HCT116 (cell line): ENCODE results near the gene GALNT13. TPM values are rescaled to one million over a fixed set of nuclear protein-coding genes. Genes with fewer than 3 reads are reported as not detected.

Source experiments
- ATAC-seq: fragments of 200-7000 bp; cut with Tn5 transposase; 2 replicates; pipeline ENCODE4 v1.9.1; 2020; ENCODE audit warnings: mild to moderate bottlenecking, moderate library complexity
- BruUV-seq: library from RNA; stranded (reverse); fragments of 400-500 nt; replicated peaks from 2 replicates; lab custom pipeline; 2021; lab: Mats Ljungman, UMichigan
- CTCF ChIA-PET: fragments of 300-600 bp; sonication (Branson Sonifier 250); formaldehyde crosslinking; loops from one replicate; lab custom pipeline; 2021; ENCODE audit warnings: antibody characterized with exemption; lab: Charles Lee
- POLR2A ChIA-PET: fragments of 300-600, 350-600 bp; sonication (Branson Sonifier 250); formaldehyde crosslinking; loops from one replicate; lab custom pipeline; 2021; ENCODE audit warnings: antibody characterized with exemption; lab: Charles Lee
- RAD21 ChIA-PET, 2 experiments: fragments of 300-600 bp; sonication (Branson Sonifier 250); formaldehyde crosslinking; loops; one replicate each; lab custom pipeline; 2023; ENCODE audit warnings: low total read pairs in 2 of 2; ENCODE audit not compliant: uncharacterized antibody in 2 of 2, unreplicated experiment in 2 of 2, low non-redundant PET in 1 of 2; lab: Charles Lee
- DNase-seq: peaks from one replicate; pipeline ENCODE4 v3.0.0-alpha.2; 2010; ENCODE audit warnings: low read depth, low spot score
- H2AFZ ChIP-seq: fragments of 200-600 bp; shearing (Covaris generic), sonication (generic); 2 replicates; pipeline ENCODE4 v1.6.1; 2017; ENCODE audit warnings: low read depth, mixed run types, mixed read lengths, antibody characterized with exemption, low read length; ENCODE audit not compliant: poor library complexity, severe bottlenecking
- H3K27ac ChIP-seq: 2 replicates; pipeline ENCODE4 v1.5.1; 2012; ENCODE audit warnings: low read depth, low read length
- H3K27me3 ChIP-seq: fragments of 200-600 bp; sonication (generic); 2 replicates; pipeline ENCODE4 v1.6.1; 2016; ENCODE audit warnings: mixed run types, low read length, mixed read lengths; ENCODE audit not compliant: insufficient read depth
- H3K36me3 ChIP-seq, 2 experiments: fragments of 200-500 bp in 1 of 2; fragments of 200-600 bp in 1 of 2; sonication (Bioruptor generic) in 1 of 2; sonication (generic) in 1 of 2; 2 replicates each; pipeline versions ENCODE4 v1.5.1 to v1.6.1; 2014 to 2016; ENCODE audit warnings: low read length in 2 of 2, inconsistent platforms in 1 of 2, mixed read lengths in 1 of 2, mixed run types in 1 of 2; ENCODE audit not compliant: insufficient read depth in 2 of 2, control insufficient read depth in 1 of 2
- H3K4me1 ChIP-seq, 2 experiments: fragments of 200-600 bp in 1 of 2; sonication (generic) in 1 of 2; 2 replicates each; pipeline versions ENCODE4 v1.5.1 to v1.6.1; 2012 to 2017; ENCODE audit warnings: low read length in 2 of 2, inconsistent platforms in 1 of 2, mild to moderate bottlenecking in 1 of 2, mixed read lengths in 1 of 2, mixed run types in 1 of 2, moderate library complexity in 1 of 2; ENCODE audit not compliant: insufficient read depth in 2 of 2, control insufficient read depth in 1 of 2
- H3K4me2 ChIP-seq: fragments of 200-600 bp; sonication (generic); 2 replicates; pipeline ENCODE4 v1.6.1; 2017; ENCODE audit warnings: mixed run types, low read length, mixed read lengths
- H3K4me3 ChIP-seq, 2 experiments: fragments of 200-600 bp in 1 of 2; sonication (generic) in 1 of 2; replicated peaks in 1 of 2; 2 replicates each; pipeline ENCODE4 v1.5.1; 2011 to 2016; ENCODE audit warnings: low read length in 2 of 2, control low read depth in 1 of 2, low read depth in 1 of 2, mild to moderate bottlenecking in 1 of 2, mixed read lengths in 1 of 2, mixed run types in 1 of 2
- H3K79me2 ChIP-seq: fragments of 200-600 bp; sonication (generic); 2 replicates; pipeline ENCODE4 v1.6.1; 2017; ENCODE audit warnings: mild to moderate bottlenecking, mixed run types, low read length, moderate library complexity, mixed read lengths; ENCODE audit not compliant: insufficient read depth
- H3K9ac ChIP-seq: fragments of 200-600 bp; sonication (generic); 2 replicates; pipeline ENCODE4 v1.6.1; 2016; ENCODE audit warnings: low read length, mixed read lengths
- H3K9me2 ChIP-seq: fragments of 200-600 bp; sonication (generic), shearing (Covaris generic); 2 replicates; pipeline ENCODE4 v1.6.1; 2017; ENCODE audit warnings: mixed run types, mild to moderate bottlenecking, moderate library complexity; ENCODE audit not compliant: insufficient read depth
- H3K9me3 ChIP-seq, 2 experiments: fragments of 200-500 bp in 1 of 2; fragments of 200-600 bp in 1 of 2; sonication (Bioruptor generic) in 1 of 2; sonication (generic) in 1 of 2; 2 replicates each; pipeline ENCODE4 v1.6.1; 2014 to 2017; ENCODE audit warnings: low read length in 2 of 2, mixed read lengths in 2 of 2, inconsistent platforms in 1 of 2, low read depth in 1 of 2, mild to moderate bottlenecking in 1 of 2, mixed run types in 1 of 2, moderate library complexity in 1 of 2; ENCODE audit not compliant: control insufficient read depth in 1 of 2, insufficient read depth in 1 of 2
- H4K20me1 ChIP-seq: fragments of 200-600 bp; sonication (generic), shearing (Covaris generic); 2 replicates; pipeline ENCODE4 v1.6.1; 2017; ENCODE audit warnings: mixed run types, mild to moderate bottlenecking, moderate library complexity; ENCODE audit not compliant: insufficient read depth
- CBX3 ChIP-seq: IDR thresholded peaks from 2 replicates; pipeline ENCODE4 v1.6.1; 2012; ENCODE audit warnings: low read depth
- EGR1 ChIP-seq: IDR thresholded peaks from 2 replicates; pipeline ENCODE4 v1.6.1; 2012; ENCODE audit warnings: low read depth
- EZH2 ChIP-seq: fragments of 200-600 bp; sonication (generic); IDR thresholded peaks from 2 replicates; pipeline ENCODE4 v1.6.1; 2017; ENCODE audit warnings: antibody characterized with exemption, mixed run types
- EZH2phosphoT487 ChIP-seq: fragments of 200-600 bp; IDR thresholded peaks from 2 replicates; pipeline ENCODE4 v1.6.1; 2018; ENCODE audit warnings: antibody characterized with exemption, borderline replicate concordance
- FOSL1 ChIP-seq: IDR thresholded peaks from 2 replicates; pipeline ENCODE4 v1.6.1; 2012; ENCODE audit warnings: low read depth
- POLR2AphosphoS5 ChIP-seq: IDR thresholded peaks from 2 replicates; pipeline ENCODE4 v1.6.1; 2011; ENCODE audit warnings: mild to moderate bottlenecking, low read depth, low read length, moderate library complexity
- RAD21 ChIP-seq: IDR thresholded peaks from 2 replicates; pipeline ENCODE4 v1.6.1; 2012; ENCODE audit warnings: low read depth, mild to moderate bottlenecking
- REST ChIP-seq: IDR thresholded peaks from 2 replicates; pipeline ENCODE4 v1.6.1; 2012; ENCODE audit warnings: low read depth
- SIN3A ChIP-seq: IDR thresholded peaks from 2 replicates; pipeline ENCODE4 v1.6.1; 2012; ENCODE audit warnings: low read depth
- SP1 ChIP-seq: IDR thresholded peaks from 2 replicates; pipeline ENCODE4 v1.6.1; 2012; ENCODE audit warnings: low read depth
- TCF7L2 ChIP-seq: IDR thresholded peaks from 2 replicates; pipeline ENCODE4 v1.7.0; 2011; ENCODE audit warnings: borderline replicate concordance, inconsistent platforms; ENCODE audit not compliant: insufficient read depth, insufficient read length; ENCODE audit errors: extremely low read depth
- YY1 ChIP-seq: IDR thresholded peaks from 2 replicates; pipeline ENCODE4 v1.6.1; 2011; ENCODE audit warnings: low read length, low read depth, moderate library complexity, mild to moderate bottlenecking; ENCODE audit not compliant: insufficient replicate concordance; ENCODE audit errors: extremely low read depth
- ZBTB33 ChIP-seq: IDR thresholded peaks from 2 replicates; pipeline ENCODE4 v1.6.1; 2011; ENCODE audit warnings: mild to moderate bottlenecking, low read length, moderate library complexity; ENCODE audit not compliant: insufficient replicate concordance; ENCODE audit errors: extremely low read depth
- intact Hi-C: fragments of 100-400 bp; cut with micrococcal nuclease; formaldehyde crosslinking; loops from 2 replicates; pipeline ENCODE4 v1.10.0; 2022
- total RNA-seq: library from RNA; stranded (reverse); gene quantifications from one replicate; pipeline ENCODE4 v1.2.1, GENCODE V29; 2021; ENCODE audit not compliant: unreplicated experiment

The GALNT13 gene
- total RNA-seq, 1 experiment from 2014 or later: 0.44 TPM

- TF ChIP-seq CBX3 (no peak), EGR1 (no peak)
- TF ChIP-seq, all 23 proteins: peak for 0
Measured at GRCh38 chr2:154289870-154290269, 418.1 kb downstream of the GALNT13 start (continued).

GRCh38 chr2:154291511-154291910 is 419.8 kb downstream of the GALNT13 start:
- ChIA-PET CTCF (no interaction called here), RAD21 (no interaction called here), POLR2A (no interaction called here)
- H2AFZ ChIP-seq: no peak overlapping the region
- no peaks in the 10 kb centered on the region for H3K9me2 ChIP-seq
- TF ChIP-seq EZH2: no peak
- no peak for TF ChIP-seq EZH2phosphoT487
- TF ChIP-seq YY1: no peak
- TF ChIP-seq SIN3A: no peak
- H3K4me1 ChIP-seq: no peaks in the 10 kb centered on the region
- H3K27ac ChIP-seq: no peak overlapping the region
- no peaks in the 10 kb centered on the region for H3K36me3 ChIP-seq
- no peak overlapping the region for H3K4me2 ChIP-seq
- H3K9me3 ChIP-seq: no peaks in the 10 kb centered on the region
- no peak for DNase-seq
- ATAC-seq: no peak
- H4K20me1 ChIP-seq: no peaks in the 10 kb centered on the region
- no peak overlapping the region for H3K4me3 ChIP-seq
- intact Hi-C loops: no loop called here
- no peak overlapping the region for H3K9ac ChIP-seq
- H3K79me2 ChIP-seq: no peaks in the 10 kb centered on the region
- no TSS peak for BruUV-seq
- H3K27me3 ChIP-seq: no peaks in the 10 kb centered on the region

GRCh38 chr2:154291927-154292326 is 420.2 kb downstream of the GALNT13 start:
- CTCF ChIA-PET: no interaction called here
- BruUV-seq: no TSS peak
- Histone ChIP-seq H3K27ac (no peak overlapping the region), H3K9me3 (no peaks in the 10 kb centered on the region), H3K4me1 (no peaks in the 10 kb centered on the region), H3K4me3 (no peak overlapping the region), H3K79me2 (no peaks in the 10 kb centered on the region), H3K9me2 (no peaks in the 10 kb centered on the region), H4K20me1 (no peaks in the 10 kb centered on the region), H3K9ac (no peak overlapping the region), H3K27me3 (no peaks in the 10 kb centered on the region), H3K4me2 (no peak overlapping the region), H3K36me3 (no peaks in the 10 kb centered on the region), H2AFZ (no peak overlapping the region)
- RAD21 ChIA-PET: no interaction called here
- no peak for DNase-seq
- intact Hi-C loops: no loop called here
- POLR2A ChIA-PET: no interaction called here
- no peak for ATAC-seq
- TF ChIP-seq CBX3 (no peak), POLR2AphosphoS5 (no peak), FOSL1 (no peak), YY1 (no peak), REST (no peak), SP1 (no peak), TCF7L2 (no peak), RAD21 (no peak), ZBTB33 (no peak), SIN3A (no peak), EZH2 (no peak)
